DND-41 (cell line): ENCODE results near the gene MYO19.

Experiments
- EZH2 ChIP-seq: IDR thresholded peaks from 3 replicates; pipeline ENCODE4 v1.6.1; 2012; ENCODE audit warnings: borderline replicate concordance, low read depth, mild to moderate bottlenecking, moderate library complexity, low read length, inconsistent platforms; ENCODE audit not compliant: severe bottlenecking
- TF ChIP-seq, protein P1 (sequence below): IDR thresholded peaks from 2 replicates; pipeline ENCODE4 v1.5.1; 2012; ENCODE audit warnings: borderline replicate concordance, low read length, moderate library complexity, mild to moderate bottlenecking; ENCODE audit not compliant: poor library complexity, severe bottlenecking; ENCODE audit errors: extremely low read depth

DNA sequence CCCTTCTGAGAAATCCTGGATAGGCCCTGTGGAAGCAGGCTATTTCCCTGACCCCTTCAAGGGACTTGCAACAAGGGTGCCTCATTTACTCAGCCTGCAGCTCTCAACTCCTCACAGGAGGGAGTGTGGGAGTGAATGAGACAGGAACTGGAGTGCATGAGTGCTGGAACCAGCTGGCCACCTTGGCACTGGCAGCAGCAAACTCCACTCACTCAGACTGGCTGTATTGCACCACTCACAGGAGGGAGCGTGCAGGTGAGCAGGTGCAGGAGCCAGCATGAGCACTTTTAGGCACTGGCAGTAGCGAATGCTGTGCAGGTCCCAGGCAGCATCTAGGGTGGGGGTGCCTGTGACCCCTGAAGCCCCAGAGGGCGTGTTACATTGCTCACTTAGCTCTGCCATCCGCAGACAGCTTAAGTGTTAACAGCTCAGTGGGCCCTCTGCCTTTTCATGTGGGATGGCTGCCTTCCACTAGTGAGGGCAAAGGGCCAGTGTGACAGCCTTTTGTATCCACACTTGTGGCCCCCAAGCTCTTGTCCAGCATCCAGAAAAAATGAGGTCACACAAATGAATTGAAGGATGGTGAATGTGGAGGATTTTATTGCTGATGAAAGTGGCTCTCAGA lies 59.2 kb downstream of the MYO19 start:
- TF ChIP-seq, protein P1, sequence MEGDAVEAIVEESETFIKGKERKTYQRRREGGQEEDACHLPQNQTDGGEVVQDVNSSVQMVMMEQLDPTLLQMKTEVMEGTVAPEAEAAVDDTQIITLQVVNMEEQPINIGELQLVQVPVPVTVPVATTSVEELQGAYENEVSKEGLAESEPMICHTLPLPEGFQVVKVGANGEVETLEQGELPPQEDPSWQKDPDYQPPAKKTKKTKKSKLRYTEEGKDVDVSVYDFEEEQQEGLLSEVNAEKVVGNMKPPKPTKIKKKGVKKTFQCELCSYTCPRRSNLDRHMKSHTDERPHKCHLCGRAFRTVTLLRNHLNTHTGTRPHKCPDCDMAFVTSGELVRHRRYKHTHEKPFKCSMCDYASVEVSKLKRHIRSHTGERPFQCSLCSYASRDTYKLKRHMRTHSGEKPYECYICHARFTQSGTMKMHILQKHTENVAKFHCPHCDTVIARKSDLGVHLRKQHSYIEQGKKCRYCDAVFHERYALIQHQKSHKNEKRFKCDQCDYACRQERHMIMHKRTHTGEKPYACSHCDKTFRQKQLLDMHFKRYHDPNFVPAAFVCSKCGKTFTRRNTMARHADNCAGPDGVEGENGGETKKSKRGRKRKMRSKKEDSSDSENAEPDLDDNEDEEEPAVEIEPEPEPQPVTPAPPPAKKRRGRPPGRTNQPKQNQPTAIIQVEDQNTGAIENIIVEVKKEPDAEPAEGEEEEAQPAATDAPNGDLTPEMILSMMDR: no peak
- TF ChIP-seq EZH2: no peak
